ENCODE results near the gene ITPK1.

GRCh38 chr14:92945544-92945943 is 170.2 kb downstream of the ITPK1 start:
- TF ChIP-seq CTCF (IDR thresholded peaks at IDR 0.05) (no peak), POLR2A (IDR thresholded peaks at IDR 0.05) (no peak)
